Measurements from ENCODE around the gene CMAS. TPM values are rescaled to one million over a fixed set of nuclear protein-coding genes. Genes with fewer than 3 reads are reported as not detected.
"Not testable (repeated sequence)": the region's sequence is repeated elsewhere in the genome, so short reads cannot be mapped to it uniquely, and the experiment has no call there.

Gene CMAS
- total RNA-seq, 3 donors from 2014 or later: 20.6 to 26.5 (median 25.6) TPM

GRCh38 chr12:22014041-22014782 lies 31.8 kb upstream of the CMAS start:
- DNase-seq (ENCODE audit: low spot score in 2 of 2): no peak
- Histone ChIP-seq H3K9me3 (no peaks in the 10 kb centered on the region), H3K36me3 (no peaks in the 10 kb centered on the region), H3K4me3 (no peak overlapping the region), H3K27ac (no peak overlapping the region), H3K27me3 (no peaks in the 10 kb centered on the region), H3K4me1 (no peaks in the 10 kb centered on the region)
- intact Hi-C loops (cut with DNase I; ENCODE audit: low total_unique reads): no loop called here
- no peak for TF ChIP-seq POLR2AphosphoS5 (IDR thresholded peaks at IDR 0.05)
- no peak for TF ChIP-seq CTCF (IDR thresholded peaks at IDR 0.05)
- TF ChIP-seq POLR2A (IDR thresholded peaks at IDR 0.05): no peak

- H3K36me3 ChIP-seq: no peaks in the 10 kb centered on the region
- H3K27me3 ChIP-seq: no peaks in the 10 kb centered on the region
- no peaks in the 10 kb centered on the region for H3K4me1 ChIP-seq
- no peaks in the 10 kb centered on the region for H3K9me3 ChIP-seq
- intact Hi-C loops (cut with DNase I; ENCODE audit: low total_unique reads): no loop called here
- no peak for TF ChIP-seq POLR2AphosphoS5 (IDR thresholded peaks at IDR 0.05)
- TF ChIP-seq POLR2A (IDR thresholded peaks at IDR 0.05): no peak
- TF ChIP-seq CTCF (IDR thresholded peaks at IDR 0.05): no peak
- no peak overlapping the region for H3K27ac ChIP-seq
- DNase-seq (ENCODE audit: low spot score in 2 of 2): no peak
- H3K4me3 ChIP-seq: no peak overlapping the region
Measured at GRCh38 chr12:22014783-22015144, 31.3 kb upstream of the CMAS start.

DNA sequence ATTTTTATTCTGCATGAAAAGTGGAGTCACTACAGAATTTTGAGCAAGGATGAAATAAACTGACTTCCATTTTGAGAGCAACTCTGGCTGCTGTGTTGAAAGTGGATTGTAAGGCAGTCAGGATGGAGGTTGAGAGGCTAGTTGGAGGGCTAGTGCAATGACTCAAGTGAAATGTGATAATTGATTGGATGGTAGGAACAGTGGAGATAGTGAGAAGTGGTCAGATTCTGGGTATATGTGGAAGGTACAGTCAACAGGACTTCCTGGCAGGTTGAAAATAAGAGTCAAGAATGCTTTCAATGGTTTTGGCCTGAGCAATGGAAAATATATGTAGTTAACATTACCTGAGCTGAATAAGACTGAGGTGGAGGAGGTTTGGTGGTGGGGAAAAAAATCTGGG lies 29.0 kb upstream of the CMAS start:
- TF ChIP-seq POLR2AphosphoS5 (IDR thresholded peaks at IDR 0.05) (no peak), POLR2A (IDR thresholded peaks at IDR 0.05) (no peak), CTCF (IDR thresholded peaks at IDR 0.05) (no peak)
- Histone ChIP-seq H3K36me3 (no peaks in the 10 kb centered on the region), H3K4me3 (no peak overlapping the region), H3K27ac (no peak overlapping the region), H3K9me3 (no peaks in the 10 kb centered on the region), H3K4me1 (no peaks in the 10 kb centered on the region), H3K27me3 (no peaks in the 10 kb centered on the region)
- no peak for DNase-seq (ENCODE audit: low spot score in 2 of 2)
- intact Hi-C loops (cut with DNase I; ENCODE audit: low total_unique reads): no loop called here

DNA sequence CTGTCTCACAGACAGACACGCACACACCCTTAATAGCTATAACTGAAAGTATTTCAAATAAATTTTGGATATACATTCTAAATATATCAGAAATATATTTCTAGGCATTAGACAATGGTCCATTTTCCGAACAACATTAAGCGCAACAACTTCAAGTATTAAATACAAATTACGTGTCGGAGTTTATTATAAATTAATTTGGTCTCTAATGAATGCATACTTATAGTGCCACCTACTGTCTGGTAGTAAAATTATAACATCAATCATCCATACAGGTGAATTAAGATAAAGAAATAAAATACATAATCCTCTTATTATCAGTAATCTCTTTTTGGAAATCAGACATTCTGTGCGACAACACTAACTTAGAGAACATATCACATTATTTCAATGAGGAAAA lies 27.2 kb upstream of the CMAS start:
- no peaks in the 10 kb centered on the region for H3K4me1 ChIP-seq
- TF ChIP-seq POLR2AphosphoS5 (IDR thresholded peaks at IDR 0.05) (no peak), CTCF (IDR thresholded peaks at IDR 0.05) (peak in 1 of 3 donors; percentile 38)
- no peaks in the 10 kb centered on the region for H3K27me3 ChIP-seq
- H3K27ac ChIP-seq: no peak overlapping the region
- no peak for DNase-seq (ENCODE audit: low spot score in 2 of 2)
- intact Hi-C loops (cut with DNase I; ENCODE audit: low total_unique reads): no loop called here
- H3K36me3 ChIP-seq: no peaks in the 10 kb centered on the region
- no peak overlapping the region for H3K4me3 ChIP-seq
- peaks cover 8 to 9% of the 10 kb centered on the region in 2 donors for H3K9me3 ChIP-seq

DNA sequence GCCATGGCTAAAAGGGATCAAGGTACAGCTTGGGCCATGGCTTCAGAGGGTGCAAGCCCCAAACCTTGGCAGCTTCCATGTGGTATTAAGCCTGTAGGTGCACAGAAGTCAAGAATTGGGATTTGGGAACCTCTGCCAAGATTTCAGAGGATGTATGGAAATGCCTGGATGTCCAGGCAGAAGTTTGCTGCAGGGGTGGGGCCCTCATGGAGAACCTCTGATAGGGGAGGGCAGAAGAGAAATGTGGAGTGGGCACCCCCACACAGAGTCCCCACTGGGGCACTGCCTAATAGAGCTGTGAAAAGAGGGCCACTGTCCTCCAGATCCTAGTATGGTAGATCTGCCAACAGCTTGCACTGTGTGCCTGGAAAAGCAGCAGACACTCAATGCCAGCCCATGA lies 22.5 kb upstream of the CMAS start:
- H3K9me3 ChIP-seq; intact Hi-C loops (cut with DNase I; ENCODE audit: low total_unique reads); H3K36me3 ChIP-seq; H3K4me3 ChIP-seq; DNase-seq (ENCODE audit: low spot score in 2 of 2); H3K27ac ChIP-seq; H3K27me3 ChIP-seq; H3K4me1 ChIP-seq: not testable (repeated sequence)

GRCh38 chr12:22029491-22029890 lies 16.5 kb upstream of the CMAS start:
- no peaks in the 10 kb centered on the region for H3K36me3 ChIP-seq
- no peak overlapping the region for H3K4me3 ChIP-seq
- no peak for DNase-seq (ENCODE audit: low spot score in 2 of 2)
- no peak overlapping the region for H3K27ac ChIP-seq
- intact Hi-C loops (cut with DNase I; ENCODE audit: low total_unique reads): no loop called here
- no peak for TF ChIP-seq POLR2A (IDR thresholded peaks at IDR 0.05)
- TF ChIP-seq CTCF (IDR thresholded peaks at IDR 0.05): no peak
- TF ChIP-seq POLR2AphosphoS5 (IDR thresholded peaks at IDR 0.05): no peak
- H3K9me3 ChIP-seq: no peaks in the 10 kb centered on the region
- H3K27me3 ChIP-seq: no peaks in the 10 kb centered on the region
- no peaks in the 10 kb centered on the region for H3K4me1 ChIP-seq
